NCI-H82 treated with DMSO at 0.1 percent for 48 hours (cell line): ENCODE results near the gene SWT1.
A peak's percentile ranks its signal among the peaks of the same experiment; 100 is the strongest.

Source experiments
- DNase-seq: peaks from one replicate; lab custom pipeline; 2025; ENCODE audit not compliant: unreplicated experiment; lab: John Stamatoyannopoulos, UW

SWT1 gene

GRCh38 chr1:185287451-185287850 is 130.5 kb downstream of the SWT1 start:
- no peak for DNase-seq

DNA sequence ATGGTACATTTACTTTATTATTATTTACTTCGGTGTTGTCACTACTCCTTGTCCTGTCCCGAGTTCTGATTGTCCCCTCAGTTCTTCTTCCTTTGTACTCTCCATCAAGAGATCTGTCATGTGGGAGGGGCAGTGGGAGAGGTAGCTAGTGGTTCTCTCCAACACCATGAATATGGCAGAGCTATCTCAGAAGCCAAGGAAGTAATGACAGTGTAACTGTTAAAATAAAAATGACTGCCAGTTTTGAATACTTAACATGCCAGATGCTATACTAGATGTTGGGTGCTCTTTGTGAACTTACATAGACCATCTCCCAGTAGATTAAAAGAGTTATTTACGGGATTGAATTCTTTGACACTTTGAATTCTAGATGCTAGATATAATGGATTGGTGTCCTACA is 131.5 kb downstream of the SWT1 start:
- DNase-seq = no peak

GRCh38 chr1:185289880-185290279 is 132.9 kb downstream of the SWT1 start:
- DNase-seq = no peak

GRCh38 chr1:185291159-185291558 is 134.2 kb downstream of the SWT1 start:
- no peak for DNase-seq

DNA sequence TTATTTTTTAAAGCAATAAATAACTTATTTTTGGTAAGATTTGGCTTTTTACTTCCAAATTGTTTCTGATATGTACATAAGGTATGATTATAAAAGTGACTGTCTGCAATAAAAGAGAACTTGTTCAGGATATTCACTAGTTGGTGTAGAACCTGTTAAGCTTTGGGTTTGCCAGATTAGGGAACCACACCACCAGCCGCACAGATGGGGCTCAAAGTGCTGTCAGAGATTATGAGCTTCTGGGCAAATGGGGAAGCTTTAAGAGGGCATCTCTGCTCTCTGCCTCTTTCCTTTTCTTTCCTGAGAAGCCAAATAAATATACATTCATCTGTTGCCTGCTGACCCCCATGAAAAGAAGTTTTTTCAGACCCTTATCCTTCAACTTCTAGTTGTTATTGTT is 134.7 kb downstream of the SWT1 start:
- DNase-seq = peak; percentile 62

DNA sequence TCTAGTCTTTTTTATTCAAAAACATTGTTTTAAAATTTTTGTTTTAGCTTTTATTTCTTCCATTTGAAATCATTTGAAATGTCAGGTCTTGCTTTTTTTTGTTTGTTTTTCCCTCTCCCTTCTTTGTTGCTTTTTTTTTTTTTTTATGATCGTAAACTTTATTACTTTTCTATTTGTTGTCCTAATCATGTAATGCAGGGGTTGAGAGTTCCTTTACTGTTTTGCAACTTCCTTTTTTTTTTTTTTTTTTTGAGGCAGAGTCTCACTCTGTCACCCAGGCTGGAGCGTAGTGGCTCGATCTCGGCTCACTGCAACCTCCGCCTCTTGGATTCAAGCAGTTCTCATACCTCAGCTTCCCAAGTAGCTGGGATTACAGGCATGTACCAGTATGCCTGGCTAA is 135.3 kb downstream of the SWT1 start:
- no peak for DNase-seq

DNA sequence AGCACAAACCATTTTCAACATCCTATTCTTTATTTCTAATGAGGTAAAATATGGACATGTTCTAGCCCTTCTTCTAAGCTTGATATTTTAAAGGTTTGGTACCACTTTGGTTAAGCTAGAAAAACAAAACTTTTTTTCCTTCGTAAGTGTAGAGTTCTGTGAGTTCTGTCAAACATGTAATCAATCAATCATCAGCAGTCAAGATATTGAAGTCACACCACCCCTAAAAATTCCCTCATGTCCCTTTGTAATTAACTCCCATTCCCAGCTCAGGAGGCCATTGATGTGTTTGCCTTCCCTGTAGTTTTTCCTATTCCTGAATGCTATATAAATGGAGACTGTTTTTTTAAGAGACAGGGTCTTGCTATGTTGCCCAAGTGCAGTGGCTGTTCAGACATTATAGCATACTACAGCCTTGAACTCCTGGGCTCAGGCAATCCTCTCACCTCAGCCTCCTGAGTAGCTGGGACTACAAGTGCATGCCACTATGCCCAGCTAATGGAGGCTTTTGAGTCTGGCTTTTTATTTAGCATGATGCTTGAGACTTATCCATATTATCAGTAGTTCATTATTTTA is 137.1 kb downstream of the SWT1 start:
- DNase-seq = no peak

- no peak for DNase-seq
Measured at GRCh38 chr1:185295091-185295490, 138.1 kb downstream of the SWT1 start.

DNA sequence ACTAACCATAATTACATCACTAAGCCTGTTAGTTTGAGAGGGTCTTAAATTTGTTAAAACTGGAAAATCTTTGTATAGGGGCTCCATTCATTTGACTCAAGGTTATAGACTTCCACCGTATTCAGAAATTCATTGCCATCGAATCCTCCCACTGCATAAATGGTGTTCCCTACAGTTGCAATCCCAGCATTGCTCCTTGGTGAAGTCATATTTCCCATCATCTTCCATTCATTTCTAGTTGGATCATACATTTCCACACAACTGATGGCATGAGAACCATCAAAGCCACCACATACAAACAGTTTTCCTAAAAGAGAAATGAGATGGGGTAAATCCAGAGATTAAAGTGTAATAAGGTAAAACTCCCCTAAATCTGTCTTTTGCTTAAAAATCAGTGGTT is 141.0 kb downstream of the SWT1 start:
- DNase-seq = no peak

- DNase-seq = no peak
Measured at GRCh38 chr1:185300152-185300551, 143.2 kb downstream of the SWT1 start.

DNA sequence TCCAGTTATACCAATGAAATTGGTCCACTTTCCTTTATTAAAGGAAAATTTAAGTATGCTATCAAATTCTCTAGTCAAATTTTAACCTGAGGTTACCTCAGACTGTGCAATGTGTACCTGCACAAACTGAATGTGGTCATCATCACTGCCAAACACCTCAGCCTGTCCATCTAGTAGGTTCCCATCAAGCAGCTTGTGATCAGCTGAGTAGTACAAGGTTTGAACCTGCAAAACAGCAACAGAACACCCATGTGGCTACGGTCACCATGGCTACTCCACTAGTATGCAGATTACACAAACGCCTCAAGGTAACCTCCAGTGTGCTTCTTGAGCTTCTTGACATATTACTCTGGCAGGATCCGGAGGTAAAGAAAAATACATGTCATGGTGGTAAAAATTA is 148.5 kb downstream of the SWT1 start:
- no peak for DNase-seq

GRCh38 chr1:185308126-185308525 is 151.2 kb downstream of the SWT1 start:
- DNase-seq = no peak

DNA sequence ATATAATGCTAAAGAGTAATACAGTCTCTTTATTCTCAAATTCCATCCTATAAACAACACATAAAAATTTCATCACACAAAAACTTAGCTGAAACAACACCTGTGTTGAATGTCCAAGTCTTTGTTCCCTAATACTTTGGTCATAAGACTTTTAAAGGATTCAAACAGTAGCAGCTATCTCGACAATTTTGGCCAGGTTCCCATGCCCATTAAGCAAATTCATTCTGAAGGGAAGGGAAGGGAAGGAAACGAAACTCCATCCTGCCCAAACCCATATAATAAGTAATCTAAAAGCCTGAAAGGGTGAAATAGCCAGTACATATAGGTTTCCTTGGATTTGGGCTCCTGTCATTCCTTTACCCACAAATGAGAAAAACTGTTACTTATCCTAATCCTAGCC is 152.6 kb downstream of the SWT1 start:
- no peak for DNase-seq

GRCh38 chr1:185311589-185312225 is 154.7 kb downstream of the SWT1 start:
- DNase-seq = no peak

DNA sequence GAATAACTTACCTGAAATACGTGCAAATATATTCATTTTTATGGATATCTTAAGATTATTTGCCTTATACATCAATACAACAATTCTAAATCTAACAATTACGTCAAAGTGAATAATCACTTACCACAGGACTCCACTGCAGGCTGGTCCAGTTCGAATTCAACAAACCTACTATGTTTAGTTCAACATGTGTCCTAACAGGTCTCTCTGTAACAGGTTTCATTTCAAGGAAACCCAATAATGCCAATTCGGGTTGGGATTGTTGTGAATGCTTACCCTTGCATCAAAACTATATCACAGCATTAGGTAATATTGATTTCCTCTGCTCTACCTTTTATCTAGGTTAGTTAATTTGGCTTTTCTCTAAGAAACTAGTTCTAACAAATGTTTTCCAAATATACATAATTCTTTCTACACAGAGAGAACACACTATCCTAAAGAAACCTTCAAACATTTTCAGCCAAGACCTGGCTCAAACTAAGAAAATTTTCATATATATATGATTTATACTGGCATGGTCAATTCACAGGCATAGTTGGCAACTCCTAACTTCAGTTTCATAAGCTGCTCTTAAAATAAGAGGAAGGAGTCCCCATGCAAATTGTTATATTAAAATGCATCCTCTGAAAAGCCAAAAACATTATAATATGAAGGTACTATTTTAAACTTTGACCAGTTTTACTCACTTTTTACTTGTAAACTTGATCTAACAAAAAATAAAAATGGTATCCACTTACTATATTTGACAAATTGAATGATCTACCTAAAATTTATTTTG is 155.6 kb downstream of the SWT1 start:
- no peak for DNase-seq

- peak; percentile 18 for DNase-seq
Measured at GRCh38 chr1:185314411-185314810, 157.4 kb downstream of the SWT1 start.

GRCh38 chr1:185315445-185316071 is 158.6 kb downstream of the SWT1 start:
- no peak for DNase-seq

- DNase-seq = peak; percentile 72
Measured at GRCh38 chr1:185316163-185317033, 159.4 kb downstream of the SWT1 start.

DNA sequence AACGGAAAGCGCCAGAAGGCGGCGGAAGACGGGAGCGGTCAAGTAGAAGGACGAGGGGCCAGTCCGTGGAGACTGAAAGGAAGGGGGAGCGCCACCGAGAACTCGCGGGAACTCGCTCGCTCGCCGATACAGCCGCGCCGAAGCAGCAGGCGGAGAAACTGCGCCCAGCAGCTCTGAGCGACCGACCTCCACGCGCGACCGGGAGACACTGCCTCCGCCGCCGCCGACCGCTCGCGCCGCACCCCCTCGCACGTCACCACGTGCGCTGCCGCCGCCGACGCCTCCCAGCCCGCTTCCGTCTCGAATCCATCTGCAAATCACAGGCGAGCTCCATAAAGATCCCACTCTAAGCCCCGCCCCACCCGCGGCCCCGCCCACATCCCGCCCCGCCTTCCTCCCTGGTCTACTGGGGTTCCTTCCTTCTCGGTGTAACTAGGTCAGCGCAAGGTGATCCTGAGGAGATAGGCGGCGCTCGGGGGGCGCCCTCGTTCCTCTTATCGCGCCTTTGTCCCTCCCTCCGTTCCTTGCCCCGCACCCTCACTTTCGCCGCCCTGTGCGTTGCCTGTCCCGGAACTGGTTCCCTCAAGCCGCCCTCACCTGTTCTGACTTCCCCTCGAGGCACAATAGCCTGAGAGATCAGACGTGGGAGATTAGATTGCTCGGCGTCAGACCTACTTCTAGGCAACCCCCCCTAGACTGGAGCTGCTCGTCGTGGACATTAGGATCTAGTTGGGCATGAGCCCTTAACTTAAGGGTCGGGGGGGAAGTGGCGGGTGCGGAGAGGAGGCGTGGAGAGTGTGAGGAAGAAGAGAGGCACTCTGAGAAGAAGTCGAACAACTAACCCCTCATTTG is 160.3 kb downstream of the SWT1 start, which contains the start of gene IVNS1ABP:
Gene IVNS1ABP (minus strand): TSS at position 210 of the 852 bp plus-strand sequence. CDS start 7,750 bp downstream, outside the sequence.
- peak; percentile 97 for DNase-seq

DNA sequence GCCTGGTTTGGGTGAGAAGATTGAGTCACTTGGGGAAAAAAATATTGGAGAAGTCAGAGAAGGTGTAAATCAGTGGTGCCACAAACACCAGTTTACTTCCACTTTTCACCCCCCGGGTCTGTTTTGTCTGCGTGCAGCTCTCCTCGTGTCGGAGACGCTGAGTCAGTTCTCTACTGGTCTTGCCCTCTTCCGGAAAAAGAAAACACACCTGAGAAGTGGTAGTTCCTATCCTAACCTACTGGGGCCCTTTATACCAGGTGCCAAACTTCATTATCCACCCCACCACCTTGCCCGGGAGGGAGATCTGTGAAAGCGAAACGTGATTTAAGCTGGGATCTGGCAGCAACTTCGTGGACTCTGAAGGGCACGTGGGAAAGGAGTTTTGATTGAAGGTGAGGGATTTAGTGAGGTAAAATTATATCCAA is 160.9 kb downstream of the SWT1 start:
- no peak for DNase-seq
